Activated naive CD4-positive, alpha-beta T cell treated with anti-CD3 and anti-CD28 coated beads for 36 hours (primary cell): ENCODE results near the gene PLXNA1. TPM values are rescaled to one million over a fixed set of nuclear protein-coding genes. Genes with fewer than 3 reads are reported as not detected.

Source experiments
- CTCF ChIA-PET: fragments of 350-600 bp; sonication (Branson Sonifier 250); formaldehyde crosslinking; loops from one replicate; lab custom pipeline; 2021; ENCODE audit warnings: antibody characterized with exemption; lab: Charles Lee
- DNase-seq: peaks from one replicate; pipeline ENCODE4 v3.0.0-alpha.2; 2020
- H3K27ac Mint-ChIP-seq: one replicate; pipeline ENCODE4 v1.8.0; 2021; ENCODE audit warnings: mild to moderate bottlenecking, mixed read lengths
- H3K27me3 Mint-ChIP-seq: one replicate; pipeline ENCODE4 v1.8.0; 2021; ENCODE audit warnings: low read depth, mixed read lengths
- H3K36me3 Mint-ChIP-seq: one replicate; pipeline ENCODE4 v1.8.0; 2021; ENCODE audit warnings: low read depth, mixed read lengths
- H3K4me1 Mint-ChIP-seq: one replicate; pipeline ENCODE4 v1.8.0; 2021; ENCODE audit warnings: low read depth, mixed read lengths
- H3K4me3 Mint-ChIP-seq: one replicate; pipeline ENCODE4 v1.8.0; 2021; ENCODE audit warnings: mild to moderate bottlenecking, moderate library complexity, mixed read lengths
- H3K9me3 Mint-ChIP-seq: one replicate; pipeline ENCODE4 v1.8.0; 2021; ENCODE audit warnings: mixed read lengths
- intact Hi-C: fragments of 100-400 bp; cut with micrococcal nuclease; formaldehyde crosslinking; loops from one replicate; pipeline ENCODE4 v1.15.1; 2023
- total RNA-seq, 2 experiments: library from RNA; stranded (reverse); gene quantifications; one replicate each; pipeline ENCODE4 v1.2.3, GENCODE V29; 2021

The PLXNA1 gene
- total RNA-seq, 2 experiments from 2014 or later: 5.0 to 5.8 TPM

DNA sequence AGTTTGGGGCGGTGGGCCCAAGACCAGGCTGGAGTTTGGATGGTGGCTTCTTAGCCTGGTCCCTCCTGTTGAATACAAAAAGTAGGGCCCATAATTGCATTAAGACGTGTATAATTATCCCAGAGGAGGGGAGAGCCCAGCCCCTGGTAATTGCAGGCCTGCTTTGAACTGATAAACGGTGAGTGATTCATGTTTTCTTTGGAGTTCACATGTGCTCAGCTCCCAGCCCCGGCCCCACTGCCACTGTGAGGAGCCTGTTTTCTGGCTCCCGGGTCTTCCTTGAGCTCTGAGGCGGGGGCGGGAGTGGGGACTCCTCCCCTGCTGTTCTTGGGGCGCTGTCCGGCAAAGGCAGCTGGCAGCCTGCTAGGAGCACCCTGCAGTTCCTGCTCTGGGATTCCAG is 3.1 kb downstream of the PLXNA1 start:
- H3K27me3 Mint-ChIP-seq: no peaks in the 10 kb centered on the region
- H3K4me1 Mint-ChIP-seq: peaks cover 12% of the 10 kb centered on the region
- CTCF ChIA-PET: no interaction called here
- no peaks in the 10 kb centered on the region for H3K9me3 Mint-ChIP-seq
- H3K27ac Mint-ChIP-seq: no peak overlapping the region
- H3K4me3 Mint-ChIP-seq: no peak overlapping the region
- intact Hi-C loops: loop anchor here (10.0 kb wide), 1 partner anchor 631 kb away; the partner anchor contains the start of gene KLF15
- no peaks in the 10 kb centered on the region for H3K36me3 Mint-ChIP-seq
- no peak for DNase-seq

DNA sequence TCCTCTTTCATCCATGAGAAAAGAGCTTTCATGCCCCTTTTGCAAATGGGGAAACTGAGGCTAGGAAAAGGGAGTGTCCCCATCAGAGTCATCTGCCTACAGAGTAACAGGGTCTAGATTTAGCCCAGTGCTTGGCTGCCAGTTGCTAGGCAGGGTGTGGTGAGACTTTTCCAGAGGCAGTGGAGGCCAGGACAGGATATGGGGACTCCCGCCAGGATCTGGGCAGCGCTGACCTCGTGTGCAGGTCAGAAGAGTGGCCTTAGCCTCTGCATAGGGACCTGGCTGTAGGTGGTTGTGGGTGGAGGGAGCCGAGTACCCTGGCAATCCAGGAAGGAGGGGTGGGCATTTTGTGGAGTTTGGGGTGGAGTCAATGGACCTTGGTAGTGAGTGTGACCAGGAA is 4.2 kb downstream of the PLXNA1 start:
- peaks cover 6% of the 10 kb centered on the region for H3K4me1 Mint-ChIP-seq
- no peak for DNase-seq
- CTCF ChIA-PET: no interaction called here
- H3K27ac Mint-ChIP-seq: no peak overlapping the region
- no peaks in the 10 kb centered on the region for H3K27me3 Mint-ChIP-seq
- no peaks in the 10 kb centered on the region for H3K36me3 Mint-ChIP-seq
- H3K9me3 Mint-ChIP-seq: no peaks in the 10 kb centered on the region
- intact Hi-C loops: loop anchor here (10.0 kb wide), 1 partner anchor 632 kb away; the partner anchor contains the start of gene KLF15
- H3K4me3 Mint-ChIP-seq: no peak overlapping the region

DNA sequence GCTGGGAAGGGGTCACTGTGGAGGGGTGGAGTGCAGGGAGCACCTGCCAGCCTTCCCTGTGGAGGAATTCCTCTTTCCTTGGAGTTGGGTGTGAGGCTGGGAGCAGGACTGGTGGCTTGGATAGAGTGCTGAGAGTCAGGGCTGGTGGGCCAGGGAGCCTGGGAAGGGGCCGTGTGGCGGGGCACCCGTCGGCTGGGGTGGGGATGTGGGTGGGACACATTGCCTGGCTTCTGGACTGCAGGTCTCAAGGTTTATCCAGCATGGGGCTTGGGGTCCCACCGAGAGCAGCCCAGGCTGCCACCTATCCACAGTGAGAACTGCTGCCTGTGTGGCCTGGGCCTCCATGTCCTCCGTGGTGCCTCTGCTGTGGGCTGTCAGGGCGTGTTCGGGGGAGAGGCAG is 4.7 kb downstream of the PLXNA1 start:
- CTCF ChIA-PET: interaction anchor here (0.8 kb wide), 1 partner anchor 70 kb away, joined by 3 read pairs; no protein-coding TSS in a partner anchor
- H3K9me3 Mint-ChIP-seq: no peaks in the 10 kb centered on the region
- DNase-seq: no peak
- H3K4me1 Mint-ChIP-seq: peaks cover 3% of the 10 kb centered on the region
- no peaks in the 10 kb centered on the region for H3K36me3 Mint-ChIP-seq
- H3K27me3 Mint-ChIP-seq: no peaks in the 10 kb centered on the region
- no peak overlapping the region for H3K27ac Mint-ChIP-seq
- no peak overlapping the region for H3K4me3 Mint-ChIP-seq
- intact Hi-C loops: loop anchor here (10.0 kb wide), 1 partner anchor 633 kb away; the partner anchor contains the start of gene KLF15

GRCh38 chr3:126988451-126989021 is 5.6 kb downstream of the PLXNA1 start:
- Mint-ChIP-seq H3K4me3 (no peak overlapping the region), H3K36me3 (no peaks in the 10 kb centered on the region), H3K27me3 (no peaks in the 10 kb centered on the region), H3K9me3 (no peaks in the 10 kb centered on the region), H3K4me1 (peaks cover 3% of the 10 kb centered on the region), H3K27ac (no peak overlapping the region)
- CTCF ChIA-PET: interaction anchor here (0.8 kb wide), 1 partner anchor 71 kb away, joined by 3 read pairs; no protein-coding TSS in a partner anchor
- DNase-seq: no peak
- intact Hi-C loops: loop anchor here (10.0 kb wide), 1 partner anchor 634 kb away; the partner anchor contains the start of gene KLF15

DNA sequence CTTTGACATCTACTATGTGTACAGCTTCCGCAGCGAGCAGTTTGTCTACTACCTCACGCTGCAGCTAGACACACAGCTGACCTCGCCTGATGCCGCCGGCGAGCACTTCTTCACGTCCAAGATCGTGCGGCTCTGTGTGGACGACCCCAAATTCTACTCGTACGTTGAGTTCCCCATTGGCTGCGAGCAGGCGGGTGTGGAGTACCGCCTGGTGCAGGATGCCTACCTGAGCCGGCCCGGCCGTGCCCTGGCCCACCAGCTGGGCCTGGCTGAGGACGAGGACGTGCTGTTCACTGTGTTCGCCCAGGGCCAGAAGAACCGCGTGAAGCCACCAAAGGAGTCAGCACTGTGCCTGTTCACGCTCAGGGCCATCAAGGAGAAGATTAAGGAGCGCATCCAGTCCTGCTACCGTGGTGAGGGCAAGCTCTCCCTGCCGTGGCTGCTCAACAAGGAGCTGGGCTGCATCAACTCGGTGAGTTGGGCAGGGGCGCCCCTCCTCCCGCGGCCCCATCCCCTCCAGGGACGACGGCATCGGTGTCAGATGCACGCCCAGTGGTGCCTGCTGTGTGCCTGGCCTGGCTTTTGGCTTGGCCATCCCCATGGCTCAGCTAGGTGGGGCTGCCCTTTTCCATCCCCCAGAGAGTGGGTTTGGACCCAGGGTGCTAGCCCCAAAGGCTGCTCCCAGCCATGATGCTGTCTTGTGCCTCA is 6.6 kb downstream of the PLXNA1 start:
- H3K27me3 Mint-ChIP-seq: no peaks in the 10 kb centered on the region
- intact Hi-C loops: loop anchor here (10.0 kb wide), 1 partner anchor 635 kb away; the partner anchor contains the start of gene KLF15
- H3K9me3 Mint-ChIP-seq: no peaks in the 10 kb centered on the region
- DNase-seq: no peak
- H3K4me3 Mint-ChIP-seq: no peak overlapping the region
- H3K36me3 Mint-ChIP-seq: peaks cover 1% of the 10 kb centered on the region
- CTCF ChIA-PET: no interaction called here
- H3K4me1 Mint-ChIP-seq: peaks cover under 1% of the 10 kb centered on the region
- H3K27ac Mint-ChIP-seq: no peak overlapping the region

DNA sequence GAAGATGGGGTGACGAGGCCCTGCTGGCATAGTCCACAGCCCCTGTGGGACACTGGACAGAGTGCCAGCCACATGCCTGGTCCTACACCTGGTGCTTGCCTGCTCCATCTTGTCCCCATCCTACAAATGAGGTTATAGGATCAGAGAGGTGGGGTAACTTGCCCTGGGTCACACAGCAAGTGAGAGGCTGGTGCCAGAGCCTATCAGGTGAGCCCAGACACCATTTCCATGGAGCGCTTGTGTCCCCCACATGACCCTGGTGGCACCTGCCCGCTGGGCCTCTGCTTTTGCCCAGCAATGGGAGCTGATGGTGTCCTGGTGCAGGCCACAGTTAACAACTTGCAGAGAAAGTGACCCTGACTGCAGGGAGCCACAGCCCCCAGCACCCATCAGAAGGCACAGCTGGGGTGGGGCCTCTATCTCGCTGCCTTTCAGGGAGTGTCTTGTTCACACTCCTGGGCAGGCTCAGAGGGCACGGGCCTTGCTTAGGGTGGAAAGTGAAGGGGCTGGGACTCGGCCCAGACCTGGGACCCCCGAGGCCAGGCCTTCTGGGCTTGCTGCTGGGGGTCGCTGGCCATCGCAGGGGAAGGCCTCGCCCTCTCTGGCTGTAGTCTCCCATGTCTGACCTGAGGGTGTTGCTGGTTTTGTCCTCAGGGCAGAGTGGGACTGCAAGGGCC is 7.2 kb downstream of the PLXNA1 start:
- CTCF ChIA-PET: no interaction called here
- Mint-ChIP-seq H3K27ac (no peak overlapping the region), H3K4me1 (no peaks in the 10 kb centered on the region), H3K4me3 (no peak overlapping the region), H3K9me3 (no peaks in the 10 kb centered on the region), H3K27me3 (no peaks in the 10 kb centered on the region), H3K36me3 (peaks cover 1% of the 10 kb centered on the region)
- DNase-seq: no peak
- intact Hi-C loops: no loop called here

GRCh38 chr3:126990890-126991289 is 8.0 kb downstream of the PLXNA1 start:
- no peaks in the 10 kb centered on the region for H3K27me3 Mint-ChIP-seq
- DNase-seq: no peak
- peaks cover 1% of the 10 kb centered on the region for H3K36me3 Mint-ChIP-seq
- H3K4me1 Mint-ChIP-seq: no peaks in the 10 kb centered on the region
- intact Hi-C loops: no loop called here
- CTCF ChIA-PET: no interaction called here
- H3K9me3 Mint-ChIP-seq: no peaks in the 10 kb centered on the region
- H3K4me3 Mint-ChIP-seq: no peak overlapping the region
- H3K27ac Mint-ChIP-seq: no peak overlapping the region

GRCh38 chr3:126991366-126992200 is 8.7 kb downstream of the PLXNA1 start:
- Mint-ChIP-seq H3K4me3 (no peak overlapping the region), H3K27ac (no peak overlapping the region), H3K4me1 (no peaks in the 10 kb centered on the region), H3K27me3 (no peaks in the 10 kb centered on the region), H3K36me3 (peaks cover 1% of the 10 kb centered on the region), H3K9me3 (no peaks in the 10 kb centered on the region)
- DNase-seq: no peak
- CTCF ChIA-PET: no interaction called here
- intact Hi-C loops: no loop called here

- no peaks in the 10 kb centered on the region for H3K4me1 Mint-ChIP-seq
- DNase-seq: no peak
- intact Hi-C loops: no loop called here
- H3K27ac Mint-ChIP-seq: no peak overlapping the region
- peaks cover 1% of the 10 kb centered on the region for H3K36me3 Mint-ChIP-seq
- no peak overlapping the region for H3K4me3 Mint-ChIP-seq
- H3K9me3 Mint-ChIP-seq: no peaks in the 10 kb centered on the region
- no peaks in the 10 kb centered on the region for H3K27me3 Mint-ChIP-seq
- CTCF ChIA-PET: no interaction called here
These were observed 9.3 kb downstream of the PLXNA1 start for GRCh38 chr3:126992216-126992615.

DNA sequence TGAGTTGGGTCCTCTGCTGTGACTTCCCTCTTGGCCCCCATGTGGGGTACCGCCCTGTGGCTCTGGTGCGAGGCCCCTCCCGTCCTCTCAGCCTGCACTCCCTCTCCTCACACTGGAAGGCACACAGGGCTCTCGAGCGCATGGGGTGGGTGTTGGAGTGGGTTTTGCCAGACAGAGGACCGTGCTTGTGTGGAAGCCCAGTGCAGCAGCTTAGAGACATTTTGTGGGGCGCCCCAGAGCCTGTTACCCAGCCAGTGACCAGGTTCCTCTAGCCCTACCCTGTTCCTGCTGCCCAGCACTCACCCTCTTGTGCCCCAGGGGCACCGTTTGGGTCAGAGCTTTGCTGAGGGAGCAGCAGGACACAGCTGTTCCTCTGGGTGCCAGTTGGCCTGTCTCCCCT is 9.9 kb downstream of the PLXNA1 start:
- DNase-seq: no peak
- CTCF ChIA-PET: no interaction called here
- Mint-ChIP-seq H3K36me3 (peaks cover 3% of the 10 kb centered on the region), H3K4me1 (no peaks in the 10 kb centered on the region), H3K27me3 (no peaks in the 10 kb centered on the region), H3K27ac (no peak overlapping the region), H3K9me3 (no peaks in the 10 kb centered on the region), H3K4me3 (no peak overlapping the region)
- intact Hi-C loops: no loop called here

GRCh38 chr3:126993436-126993835 is 10.5 kb downstream of the PLXNA1 start:
- CTCF ChIA-PET: no interaction called here

DNA sequence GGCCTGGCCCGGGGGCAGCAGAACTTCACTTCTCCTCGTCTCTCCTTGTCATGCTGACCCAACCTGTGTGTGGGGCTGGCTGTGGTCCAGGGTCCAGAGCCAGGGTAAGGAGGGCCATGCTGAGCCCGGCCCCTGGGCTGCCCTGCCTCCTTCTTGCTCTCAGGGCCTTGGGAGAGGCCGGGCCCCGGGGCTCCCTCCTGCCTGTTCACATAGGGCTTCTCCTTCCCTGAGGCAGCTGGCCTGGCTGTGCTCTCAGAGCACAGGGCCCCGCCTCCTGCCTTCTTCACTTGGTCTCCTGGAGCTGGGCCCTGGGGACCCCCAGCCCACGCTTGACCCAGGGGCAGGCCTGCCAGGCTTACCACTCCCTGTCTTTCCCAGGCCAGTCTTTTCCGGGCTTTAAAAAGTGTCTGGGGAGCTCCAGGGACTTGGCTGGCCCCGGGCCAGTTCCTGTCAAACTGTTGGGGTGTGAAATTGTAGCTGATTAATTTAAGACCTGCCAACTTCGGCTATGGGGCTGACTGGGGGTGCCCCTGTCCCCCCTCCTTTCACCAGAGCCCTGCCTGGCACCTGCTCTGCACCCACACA is 11.8 kb downstream of the PLXNA1 start:
- intact Hi-C loops: no loop called here
- H3K4me1 Mint-ChIP-seq: no peaks in the 10 kb centered on the region
- H3K4me3 Mint-ChIP-seq: no peak overlapping the region
- CTCF ChIA-PET: no interaction called here
- H3K9me3 Mint-ChIP-seq: no peaks in the 10 kb centered on the region
- H3K27ac Mint-ChIP-seq: no peak overlapping the region
- no peaks in the 10 kb centered on the region for H3K27me3 Mint-ChIP-seq
- H3K36me3 Mint-ChIP-seq: peaks cover 3% of the 10 kb centered on the region
- no peak for DNase-seq

More at GRCh38 chr3:126993436-126993835, 10.5 kb downstream of the PLXNA1 start:
- intact Hi-C loops: no loop called here
- Mint-ChIP-seq H3K27ac (no peak overlapping the region), H3K27me3 (no peaks in the 10 kb centered on the region), H3K4me1 (no peaks in the 10 kb centered on the region), H3K4me3 (no peak overlapping the region), H3K36me3 (peaks cover 3% of the 10 kb centered on the region), H3K9me3 (no peaks in the 10 kb centered on the region)
- no peak for DNase-seq
